HG03066 (cell line): ENCODE results near the gene GNB2.

Experiments
- ATAC-seq: cut with Tn5 transposase; IDR thresholded peaks from one replicate; pipeline ENCODE4 v1.9.1; 2021; ENCODE audit warnings: low read depth; ENCODE audit not compliant: unreplicated experiment

Gene GNB2

DNA sequence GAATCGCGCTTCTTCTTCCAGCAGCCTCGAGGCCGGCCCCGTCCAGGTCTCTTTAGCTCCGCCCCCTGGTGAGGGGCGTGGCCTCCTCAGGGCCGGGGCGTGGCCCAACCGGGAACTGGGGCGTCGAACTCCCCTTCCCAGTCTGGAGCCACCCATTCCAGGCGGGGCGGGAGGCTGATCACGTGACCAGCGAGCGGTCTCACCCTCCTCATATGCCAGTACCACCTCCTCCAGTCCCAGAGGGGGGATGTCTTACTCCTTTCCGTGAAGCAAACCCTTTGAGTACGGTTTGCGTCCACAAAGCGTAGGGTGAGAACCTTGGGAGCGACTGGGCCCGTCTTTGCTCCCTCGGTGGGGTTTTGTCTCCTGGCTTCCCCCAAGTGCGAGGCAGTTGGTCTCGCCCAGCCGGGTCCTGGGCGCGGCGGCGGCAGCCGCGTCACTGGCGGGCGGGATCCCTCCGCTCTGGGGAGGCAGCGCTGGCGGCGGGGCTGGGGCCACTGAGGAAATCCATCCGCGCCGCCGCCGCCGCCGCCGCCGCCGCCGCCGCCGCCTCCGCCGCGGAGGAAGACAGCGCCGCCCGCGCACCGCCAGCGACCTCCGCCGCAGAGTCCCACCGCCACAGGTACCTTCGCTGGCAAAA, at the start of gene GNB2:
Gene GNB2, plus strand, starts transcription at position 439 of the 640 bp plus-strand sequence. CDS start 2,526 bp downstream, outside the sequence.
- ATAC-seq: peak; percentile 65

DNA sequence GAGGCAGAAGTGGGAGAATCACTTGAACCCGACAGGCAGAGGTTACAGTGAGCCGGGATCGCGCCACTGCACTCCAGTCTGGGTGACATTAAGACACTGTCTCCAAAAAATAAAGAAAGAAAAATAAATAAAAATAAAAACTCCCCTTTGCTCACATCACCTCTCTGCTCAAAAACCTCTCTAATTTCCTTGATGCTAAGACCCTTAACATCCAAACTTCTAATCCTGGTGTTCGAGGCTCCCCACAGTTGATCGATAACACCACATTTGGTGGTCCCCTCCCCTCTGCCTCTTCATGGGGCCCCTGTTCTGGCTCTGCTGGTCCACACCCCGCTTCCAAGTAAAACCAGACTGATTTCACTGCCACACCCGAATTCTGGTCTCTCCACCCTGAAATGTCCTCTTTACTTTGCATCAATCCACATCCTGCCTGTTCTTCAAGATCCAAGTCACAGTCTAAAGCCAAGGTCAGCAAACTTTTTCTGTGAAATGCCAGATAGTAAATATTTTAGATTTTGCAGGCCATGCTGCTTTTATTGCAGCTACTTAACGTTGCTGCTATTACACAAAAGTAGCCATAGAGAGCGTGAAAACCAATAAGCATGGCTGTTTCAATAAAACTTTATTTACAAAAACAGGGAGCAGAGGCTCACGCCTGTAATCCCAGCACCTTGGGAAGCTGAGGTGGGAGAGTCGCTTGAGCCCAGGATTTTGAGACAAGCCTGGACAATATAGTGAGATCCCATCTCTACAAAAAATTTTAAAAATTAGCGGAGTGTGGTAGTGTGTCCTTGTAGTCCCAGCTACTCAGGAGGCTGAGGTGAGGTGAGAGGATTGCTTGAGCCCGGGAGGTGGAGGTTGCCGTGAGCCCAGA, 49.4 kb upstream of the GNB2 start:
- ATAC-seq: no peak

DNA sequence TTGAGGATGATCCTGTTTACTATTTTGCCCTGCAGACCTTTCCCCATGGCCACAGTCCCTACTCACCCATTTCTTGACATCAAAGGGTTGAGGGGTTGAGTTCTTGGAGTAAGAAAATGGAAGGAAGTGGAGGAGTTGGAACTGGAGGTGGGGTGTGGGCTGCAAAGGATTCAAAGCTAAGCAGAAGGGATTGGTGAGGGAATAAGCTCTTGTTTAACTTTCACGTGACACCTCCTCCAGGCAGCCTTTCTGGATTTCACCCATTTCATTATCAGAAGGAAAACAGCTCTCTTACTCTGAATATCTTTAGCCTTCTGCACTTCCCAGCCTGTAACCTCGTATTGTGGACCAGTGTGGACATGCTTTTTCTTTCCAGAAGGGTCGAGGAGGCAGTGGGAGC, 47.5 kb upstream of the GNB2 start:
- no peak for ATAC-seq

DNA sequence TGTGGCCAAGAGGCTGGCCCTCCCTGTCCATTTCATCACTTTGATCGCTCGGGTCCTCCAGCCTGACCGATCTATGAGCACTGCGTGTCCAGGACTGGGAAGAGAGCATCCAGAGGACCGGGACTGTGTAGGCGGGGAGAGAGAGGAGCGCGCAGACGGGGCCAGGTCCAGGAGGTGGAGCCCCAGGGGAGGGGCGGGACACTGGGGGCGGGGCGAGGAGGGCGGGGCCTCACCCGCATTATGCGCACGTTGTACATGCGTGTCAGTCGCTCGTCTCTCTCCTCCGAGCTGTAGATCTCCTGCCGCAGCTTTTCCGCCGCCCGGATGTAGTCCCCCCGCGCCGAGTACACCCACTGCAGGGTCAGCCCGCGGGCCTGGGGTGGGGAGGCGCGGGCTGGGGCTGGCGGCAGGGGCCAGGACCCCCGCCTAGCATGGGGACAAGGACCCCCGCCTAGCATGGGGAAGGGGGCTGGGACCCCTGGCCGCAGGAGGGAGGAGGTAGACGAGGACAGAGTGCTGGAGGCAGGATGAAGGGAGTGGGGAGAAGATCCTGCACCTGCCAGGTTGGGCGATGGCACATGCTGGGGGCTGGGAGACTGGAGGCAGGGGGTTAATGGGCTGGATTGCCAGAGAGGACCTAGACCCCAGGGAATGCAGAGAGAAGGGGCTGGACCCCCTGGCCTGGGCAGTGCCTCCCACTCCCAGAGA, 46.9 kb upstream of the GNB2 start:
- ATAC-seq: peak; percentile 70

DNA sequence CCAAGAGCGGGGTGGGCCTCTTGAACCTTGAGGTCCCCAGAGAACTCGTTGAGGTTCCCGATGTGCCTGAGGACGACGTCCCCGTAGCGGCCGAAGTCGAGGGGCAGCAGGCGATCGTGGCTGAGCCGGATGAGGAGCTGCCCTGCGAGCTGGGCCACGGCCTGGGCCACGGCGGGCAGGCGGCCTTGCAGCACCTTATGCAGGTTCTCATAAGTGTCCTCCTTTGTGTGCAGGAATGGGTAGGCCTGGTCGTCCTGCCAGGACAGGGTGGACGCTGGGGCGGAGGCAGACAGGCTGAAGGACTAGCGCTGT, 46.3 kb upstream of the GNB2 start:
- ATAC-seq: no peak

DNA sequence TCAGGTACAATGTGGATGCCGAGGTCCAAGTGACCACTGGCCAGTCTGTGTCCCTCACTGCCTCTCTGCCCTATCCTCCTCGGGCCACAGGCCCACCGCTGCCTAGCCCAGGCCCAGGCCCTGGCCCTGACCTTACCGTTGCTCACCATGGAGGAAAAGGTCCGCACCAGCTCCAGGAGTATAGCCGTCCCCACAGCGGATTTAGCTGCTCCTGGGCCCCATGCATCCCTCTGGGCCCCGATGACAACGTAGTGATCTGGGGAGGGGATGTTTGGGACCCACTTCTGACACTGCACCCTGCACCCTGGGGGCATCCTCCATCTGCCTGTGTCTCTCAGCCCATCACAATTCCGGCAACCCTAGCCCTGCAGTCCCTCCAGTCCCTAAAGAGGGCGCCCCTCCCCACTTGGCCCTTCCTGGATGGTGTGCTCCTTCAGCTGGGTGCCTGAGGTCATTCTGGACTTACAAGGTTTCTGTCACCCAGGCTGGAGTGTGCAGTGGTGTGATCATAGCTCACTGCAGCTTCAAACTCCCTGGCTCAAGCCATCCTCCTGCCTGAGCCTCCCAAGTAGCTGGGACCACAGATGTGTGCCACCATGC, 44.3 kb upstream of the GNB2 start:
- ATAC-seq: no peak

DNA sequence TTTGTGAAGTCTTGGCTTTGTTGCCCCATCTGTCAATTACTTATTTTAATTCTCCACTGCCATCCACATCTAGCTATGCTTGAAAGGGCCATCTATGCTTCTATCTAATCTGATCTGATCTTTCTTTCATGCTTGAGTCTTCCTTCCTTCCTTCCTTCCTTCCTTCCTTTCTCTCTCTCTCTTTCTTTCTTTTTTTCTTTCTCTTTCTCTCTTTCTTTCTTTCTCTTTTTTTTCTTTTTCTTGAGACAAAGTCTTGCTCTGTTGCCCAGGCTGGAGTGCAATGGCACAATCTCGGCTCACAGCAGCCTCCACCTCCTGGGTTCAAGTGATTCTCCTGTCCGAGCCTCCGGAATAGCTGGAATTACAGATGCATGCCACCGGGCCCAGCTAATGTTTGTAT, 43.5 kb upstream of the GNB2 start:
- no peak for ATAC-seq

DNA sequence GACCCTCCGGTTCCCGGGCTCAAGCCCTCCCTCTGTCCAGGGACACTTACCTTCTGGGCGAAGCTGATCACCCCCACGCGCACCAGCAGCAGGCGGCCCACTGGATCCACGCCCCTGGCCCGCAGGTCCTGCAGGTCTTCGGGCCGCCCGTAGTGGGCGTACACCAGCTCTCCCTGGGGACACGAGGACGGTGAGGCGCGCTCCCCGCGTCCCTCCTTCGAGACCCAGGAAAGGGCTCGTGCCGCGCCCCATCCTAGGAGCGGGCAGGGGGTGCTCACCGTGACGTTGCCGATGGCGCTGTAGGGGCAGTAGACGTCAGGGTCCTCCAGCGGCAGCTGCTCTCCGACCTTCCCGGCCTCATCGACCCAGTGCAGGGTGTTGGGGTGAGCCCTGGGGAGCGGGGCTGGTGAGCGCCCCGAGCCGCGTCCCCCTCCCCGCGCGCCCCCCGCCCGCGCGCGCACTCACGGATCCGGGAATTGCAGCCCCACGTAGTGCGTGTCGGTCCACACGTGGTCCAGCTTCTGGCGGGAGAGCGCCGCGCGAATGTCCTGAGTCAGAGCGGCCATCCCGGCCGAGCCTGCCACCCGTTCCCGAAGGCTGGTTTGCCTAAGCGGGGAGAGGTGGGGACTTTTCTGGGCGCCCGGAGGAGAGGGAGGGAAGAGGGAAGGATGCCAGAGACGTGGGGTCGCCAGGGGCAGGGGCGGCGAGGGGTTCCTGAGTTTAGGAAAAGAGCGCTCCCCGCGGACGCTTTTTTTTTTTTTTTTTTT, 40.4 kb upstream of the GNB2 start:
- no peak for ATAC-seq

DNA sequence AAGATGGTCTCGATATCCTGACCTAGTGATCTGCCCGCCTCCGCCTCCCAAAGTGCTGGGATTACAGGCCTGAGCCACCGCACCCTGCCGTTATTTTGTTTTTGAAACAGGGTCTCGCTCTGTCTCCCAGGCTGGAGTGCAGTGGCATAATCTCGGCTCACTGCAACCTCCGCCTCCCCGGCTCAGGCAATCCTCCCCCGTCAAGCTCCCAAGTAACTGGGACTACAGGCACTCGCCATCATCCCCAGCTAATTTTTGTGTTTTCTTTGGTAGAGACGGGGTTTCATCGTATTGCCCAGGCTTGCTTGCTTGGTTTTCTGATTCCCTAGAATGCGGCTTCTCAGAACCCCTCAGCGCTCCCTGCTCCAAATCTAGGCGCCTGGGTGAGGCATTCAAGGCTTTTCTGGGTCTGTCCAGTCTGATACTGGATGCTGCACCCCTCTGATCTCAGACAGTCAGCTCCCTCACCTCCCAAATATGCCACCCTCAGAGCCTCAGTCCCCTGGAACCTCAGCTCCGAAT, 33.5 kb upstream of the GNB2 start:
- no peak for ATAC-seq

DNA sequence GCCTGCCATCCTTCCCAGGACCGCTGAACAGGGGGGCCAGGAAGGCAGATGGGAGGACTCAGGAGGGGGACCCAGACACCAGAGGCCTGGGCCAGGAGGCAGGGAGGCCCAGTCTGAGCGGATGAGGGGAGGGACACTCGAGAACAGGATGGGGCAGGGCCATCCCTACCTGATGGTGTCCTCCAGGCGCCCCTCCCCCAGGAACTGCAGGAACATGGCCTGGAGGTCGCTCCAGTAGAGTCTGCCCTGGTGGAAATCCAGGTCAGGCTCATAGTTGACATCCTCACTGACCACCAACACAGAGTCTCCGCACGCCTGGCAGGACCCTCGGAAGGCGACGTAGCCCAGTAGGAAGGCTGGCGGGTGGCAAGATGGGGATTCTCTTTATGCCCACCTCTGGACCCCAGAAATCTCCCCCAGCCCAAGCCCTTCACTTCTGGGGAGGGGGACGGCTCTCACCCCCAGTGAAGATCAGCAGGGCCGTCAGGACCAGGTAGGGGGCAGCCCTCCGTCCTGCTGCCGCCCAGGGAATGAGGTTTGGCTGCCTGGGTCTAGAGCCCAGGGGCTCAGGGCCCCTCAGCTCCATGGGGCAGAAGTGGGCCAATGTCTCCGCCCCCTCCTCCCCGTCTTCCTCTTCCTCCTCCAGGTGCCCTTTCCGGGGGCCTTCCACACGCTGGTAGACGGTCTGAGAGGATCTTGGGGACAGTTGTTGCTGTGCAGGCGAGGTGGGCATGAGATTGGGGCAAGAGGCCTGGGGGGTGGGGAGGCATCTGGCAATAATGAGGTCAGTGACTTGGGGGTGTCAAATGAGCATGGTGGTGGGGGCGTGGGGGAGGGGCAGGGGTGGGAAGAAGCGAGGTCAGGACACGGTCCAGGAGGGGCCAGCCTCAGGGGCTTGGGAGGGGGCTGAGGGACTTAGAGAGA, 32.8 kb upstream of the GNB2 start:
- ATAC-seq: no peak

DNA sequence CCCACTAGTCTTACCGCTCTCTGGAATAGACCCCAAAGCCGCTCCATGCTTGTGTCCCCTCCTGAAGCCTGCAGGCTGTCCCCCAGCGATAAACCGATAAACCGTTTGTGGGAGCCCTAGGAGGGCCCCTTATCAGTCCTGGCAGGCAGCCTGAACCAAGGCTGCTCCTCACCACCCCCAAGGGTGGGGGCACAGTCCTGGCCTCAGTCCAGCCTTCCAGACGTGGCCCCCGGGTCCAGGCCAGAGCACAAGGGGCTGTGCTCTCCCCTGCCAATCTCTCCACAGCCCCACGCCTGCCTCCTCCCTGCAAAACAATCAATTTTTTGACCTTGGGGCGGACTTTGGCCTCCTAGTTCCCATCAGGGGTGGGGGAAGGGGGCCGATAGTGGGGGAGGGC, 32.1 kb upstream of the GNB2 start, which contains the start of gene TFR2:
Gene TFR2, minus strand, starts transcription at position 90 of the 397 bp plus-strand sequence. Its CDS starts 43 bp downstream, at position 47.
- ATAC-seq: no peak

DNA sequence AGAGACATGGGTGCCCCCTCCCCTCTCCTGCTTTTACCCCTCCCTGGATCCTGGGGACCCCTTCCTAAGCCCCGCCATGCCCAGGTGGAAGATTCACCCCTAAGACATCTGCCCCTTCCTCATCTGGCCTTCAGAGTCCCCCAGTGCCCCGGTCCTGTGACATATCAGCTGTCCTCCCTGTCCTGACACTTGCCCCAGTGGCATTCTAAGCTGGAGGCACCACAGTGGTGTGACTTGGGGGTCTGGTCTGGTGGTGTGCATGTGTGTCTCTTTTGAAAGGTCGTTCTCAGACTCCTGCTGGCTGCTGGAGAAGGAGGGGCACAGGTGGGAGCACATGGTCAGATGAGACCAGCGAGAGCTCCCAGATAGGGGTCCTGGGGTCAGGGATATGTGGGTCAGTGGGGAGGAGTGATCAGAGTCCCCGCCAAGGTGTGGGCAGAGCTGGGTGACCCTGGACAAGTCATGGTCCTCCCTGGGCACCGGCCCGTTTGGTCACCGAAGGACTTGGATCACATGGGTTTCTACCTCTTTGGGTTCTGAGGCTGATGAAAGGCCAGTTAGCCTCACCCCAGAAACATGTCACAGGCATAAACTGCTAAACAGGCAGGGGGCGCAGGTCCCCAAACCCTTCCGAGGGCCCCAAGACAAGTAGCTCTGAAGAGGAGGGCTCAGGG, 31.5 kb upstream of the GNB2 start:
- no peak for ATAC-seq

DNA sequence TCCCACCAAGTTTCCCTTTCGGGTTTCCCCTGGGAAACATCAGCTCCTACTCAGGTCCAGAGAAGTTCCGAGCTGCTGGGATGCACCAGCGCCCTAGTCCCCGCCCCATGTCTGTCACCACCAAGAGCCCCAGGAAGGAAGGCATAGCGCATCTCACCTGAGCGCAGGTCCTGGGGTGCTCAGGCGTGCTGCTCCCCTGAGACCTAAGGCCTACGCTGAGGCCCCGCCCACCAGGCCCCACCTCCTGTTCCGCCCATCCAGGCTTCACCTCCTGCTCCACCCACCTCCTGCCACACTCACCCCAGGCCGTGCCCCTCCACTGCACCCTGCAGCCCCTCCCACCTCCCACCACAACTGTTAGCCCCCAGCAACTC, 31.0 kb upstream of the GNB2 start:
- ATAC-seq: no peak

DNA sequence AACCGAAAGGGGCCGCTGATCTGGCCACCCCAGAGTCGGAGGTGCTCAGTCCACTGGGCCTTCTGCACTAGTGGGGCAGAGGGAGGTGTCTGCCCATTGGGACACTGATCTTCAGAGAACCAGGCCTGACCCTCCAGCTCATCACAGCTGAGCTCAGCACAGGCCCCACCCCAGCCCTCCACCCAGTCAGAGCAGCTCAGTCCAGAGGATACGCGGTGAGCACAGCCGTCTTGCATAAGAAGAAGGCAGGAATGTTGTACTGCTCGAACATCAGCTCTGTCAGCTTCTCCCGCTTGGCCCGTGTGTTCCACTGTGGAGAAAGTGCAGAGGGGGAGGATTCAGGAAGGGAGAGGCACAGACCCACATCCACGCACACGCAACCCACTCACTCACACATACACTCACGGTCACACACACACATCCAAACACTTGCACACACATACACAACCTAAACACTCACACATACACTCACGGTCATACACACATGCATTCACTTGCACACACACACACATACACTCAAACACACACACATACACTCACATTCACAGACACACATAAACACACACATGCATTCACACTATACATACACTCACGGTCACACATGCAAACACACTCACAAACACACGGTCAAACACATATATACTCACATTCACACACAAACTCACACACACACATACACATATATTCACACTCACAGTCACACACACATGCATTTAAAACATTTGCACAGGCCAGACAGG, 23.5 kb upstream of the GNB2 start:
- no peak for ATAC-seq

DNA sequence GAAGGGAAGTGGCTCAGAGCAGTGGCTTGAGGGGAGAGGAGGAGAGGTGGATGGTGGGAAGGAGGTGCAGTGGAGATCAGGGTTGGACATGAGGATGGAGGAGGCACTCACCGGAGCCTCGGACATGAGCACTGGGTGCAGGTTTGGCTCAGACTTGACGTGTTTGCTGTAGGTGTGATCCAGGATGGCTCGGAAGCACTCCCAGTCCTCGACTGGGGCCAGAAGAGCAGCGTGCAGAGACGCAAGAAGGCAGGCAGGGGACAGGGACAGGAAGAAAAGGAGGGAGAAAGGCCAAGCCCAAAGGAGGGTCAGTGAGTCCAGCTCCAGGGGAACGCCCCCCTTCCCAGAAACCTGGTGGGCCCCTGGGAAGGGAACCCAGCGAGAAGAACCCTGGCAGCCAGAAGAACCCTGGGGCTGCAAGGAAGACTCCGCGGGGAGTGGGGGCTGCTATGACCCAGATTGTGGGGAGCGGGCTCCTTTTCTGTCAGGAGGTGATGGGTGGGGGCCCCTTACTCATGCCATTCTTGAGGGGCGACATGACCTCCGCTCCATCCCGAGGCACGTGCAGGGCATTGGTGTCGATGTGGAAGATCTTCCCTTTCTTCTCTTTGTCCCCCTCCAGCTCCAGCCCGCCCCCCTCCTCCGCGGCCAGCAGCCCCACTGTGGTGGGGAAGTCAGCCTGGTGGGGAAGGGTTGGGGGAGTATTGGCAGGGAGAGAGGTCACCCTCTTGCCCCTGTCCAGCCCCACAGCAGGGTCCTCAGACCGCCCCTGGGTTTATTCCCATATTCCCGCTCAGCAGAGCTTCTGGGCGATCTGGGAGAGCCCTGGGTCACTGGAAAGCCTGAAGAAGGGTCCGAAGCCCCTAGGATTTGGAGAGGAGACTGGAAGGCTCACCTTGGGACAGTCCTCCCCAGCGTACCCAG, 18.4 kb upstream of the GNB2 start:
- ATAC-seq: no peak

DNA sequence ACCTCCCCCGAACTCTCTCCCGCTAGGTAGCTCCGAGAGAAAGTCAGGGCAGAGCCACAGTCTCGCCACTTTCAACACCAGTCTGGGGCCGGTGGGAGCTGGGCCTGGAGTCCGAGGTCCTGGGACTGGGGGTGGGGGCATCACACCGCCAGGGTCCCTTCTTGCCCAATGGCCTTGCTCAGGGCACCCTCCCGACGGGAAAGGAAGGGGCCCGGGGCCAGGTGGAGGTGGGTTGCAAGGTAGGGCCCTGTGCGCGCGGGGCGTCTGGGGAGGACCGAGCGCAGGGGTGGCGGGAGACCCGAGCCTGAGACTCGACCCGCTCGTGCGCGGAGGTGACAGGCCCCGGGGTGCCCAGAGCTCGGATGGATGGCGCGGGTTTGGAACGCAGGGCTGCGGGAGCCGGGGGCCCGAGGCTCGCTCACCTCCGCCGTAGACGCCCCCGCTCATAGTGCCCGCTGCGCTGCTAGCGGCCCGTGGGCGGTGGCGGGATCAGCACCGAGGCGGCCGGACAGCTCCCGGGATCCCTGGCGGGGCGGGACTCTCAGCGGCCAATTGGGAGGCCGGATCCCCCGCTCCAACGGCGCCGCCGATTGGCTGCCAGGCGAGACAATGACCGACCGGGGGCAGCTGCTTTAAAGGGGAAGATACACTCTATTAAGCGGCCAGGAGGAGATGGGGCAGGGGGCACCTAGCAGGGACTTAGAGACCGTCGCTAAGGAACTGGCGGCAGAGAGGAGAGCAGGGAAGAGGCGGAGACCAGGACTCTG, 17.4 kb upstream of the GNB2 start, which contains the start of gene ACTL6B:
Gene ACTL6B, minus strand, starts transcription at position 541 of the 767 bp plus-strand sequence. Its CDS starts 94 bp downstream, at position 447.
- no peak for ATAC-seq
